Measurements from ENCODE around the gene POGZ.

POGZ gene

GRCh38 chr1:151356696-151357095, 102.6 kb downstream of the POGZ start:
- no peak for TF ChIP-seq CTCF (IDR thresholded peaks at IDR 0.05; ENCODE audit: insufficient read depth, low read depth, low read length, missing control alignments)
- no peak overlapping the region for H3K4me3 ChIP-seq (ENCODE audit: low read depth, low read length)
- DNase-seq (ENCODE audit: low read depth): no peak
